ENCODE results near the gene ZMAT3.
"Not testable (repeated sequence)": the region's sequence is repeated elsewhere in the genome, so short reads cannot be mapped to it uniquely, and the experiment has no call there.

Gene ZMAT3

DNA sequence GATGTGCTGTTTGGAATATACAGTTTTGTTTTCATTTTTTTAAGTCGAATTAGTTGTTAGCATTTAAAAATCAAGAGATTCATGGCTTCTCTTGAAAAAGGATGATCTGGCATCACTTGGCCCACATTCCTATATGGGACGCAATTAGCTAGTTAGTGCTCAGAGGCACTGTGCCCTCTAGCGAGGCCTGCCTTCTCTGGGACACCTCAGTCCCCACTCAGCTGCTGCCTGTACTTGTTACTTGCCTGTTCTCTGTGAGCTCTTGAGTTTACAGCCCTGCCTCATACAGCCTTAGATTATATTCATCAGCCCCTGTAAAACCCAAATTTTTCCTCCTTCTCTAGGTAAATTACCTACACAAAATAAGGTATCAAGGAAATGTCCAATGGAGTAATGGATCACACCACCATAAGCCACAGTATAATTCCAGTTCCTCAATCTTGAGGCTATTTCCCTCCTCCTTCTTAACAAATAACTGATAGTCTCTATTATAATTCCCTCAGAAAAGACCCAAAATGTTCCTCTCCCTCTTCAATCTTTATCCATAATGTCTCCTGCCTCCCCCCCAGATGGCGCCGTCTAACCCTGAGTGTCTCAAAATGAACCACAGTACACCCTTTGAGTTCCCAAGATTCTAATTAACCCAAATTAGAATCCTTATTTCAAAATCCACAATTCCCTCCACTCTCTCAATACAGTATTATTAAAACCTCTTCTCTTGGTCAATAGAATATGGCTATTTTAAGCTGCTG is 2.7 kb downstream of the ZMAT3 start:
- peak; percentile 17 for DNase-seq (ENCODE audit: low spot score)

DNA sequence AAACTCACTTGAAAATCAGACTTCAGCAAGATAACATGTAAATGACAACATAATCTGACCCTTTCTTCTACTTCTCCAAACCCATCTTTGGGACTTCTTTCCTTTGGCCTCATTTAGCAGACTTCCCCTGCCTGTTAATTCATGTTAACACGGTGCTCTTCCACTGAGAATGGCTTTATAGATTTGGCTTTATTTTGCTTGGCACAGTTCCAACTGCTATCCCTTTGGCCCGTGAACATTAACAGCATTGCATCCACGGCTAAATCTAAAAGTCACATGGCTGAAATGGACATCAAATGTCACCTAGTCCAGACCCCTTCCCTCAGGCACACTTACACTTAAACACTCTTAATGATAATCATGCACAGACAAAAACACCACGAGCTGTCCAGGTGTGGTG is 3.8 kb downstream of the ZMAT3 start:
- DNase-seq (ENCODE audit: low spot score): no peak

DNA sequence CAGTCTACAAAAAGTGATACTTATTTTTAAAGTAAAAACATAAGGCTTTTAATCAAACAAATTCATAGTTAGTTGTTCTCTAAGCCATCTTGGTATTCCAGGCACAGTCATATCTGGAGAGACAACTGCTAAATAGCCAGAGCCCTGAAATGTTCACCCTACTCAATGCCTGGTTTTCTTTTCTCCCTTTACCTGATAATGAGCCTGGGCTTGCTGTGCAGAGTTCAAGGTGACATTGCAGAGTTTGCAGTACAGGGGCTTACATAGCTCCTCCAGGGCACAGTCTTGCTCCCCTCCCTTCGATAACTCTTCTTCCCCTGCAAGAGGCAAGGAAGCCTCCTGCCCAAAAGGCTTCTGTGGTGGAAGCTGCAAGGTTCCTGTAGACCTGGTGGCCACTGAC is 4.3 kb downstream of the ZMAT3 start:
- DNase-seq (ENCODE audit: low spot score): no peak

DNA sequence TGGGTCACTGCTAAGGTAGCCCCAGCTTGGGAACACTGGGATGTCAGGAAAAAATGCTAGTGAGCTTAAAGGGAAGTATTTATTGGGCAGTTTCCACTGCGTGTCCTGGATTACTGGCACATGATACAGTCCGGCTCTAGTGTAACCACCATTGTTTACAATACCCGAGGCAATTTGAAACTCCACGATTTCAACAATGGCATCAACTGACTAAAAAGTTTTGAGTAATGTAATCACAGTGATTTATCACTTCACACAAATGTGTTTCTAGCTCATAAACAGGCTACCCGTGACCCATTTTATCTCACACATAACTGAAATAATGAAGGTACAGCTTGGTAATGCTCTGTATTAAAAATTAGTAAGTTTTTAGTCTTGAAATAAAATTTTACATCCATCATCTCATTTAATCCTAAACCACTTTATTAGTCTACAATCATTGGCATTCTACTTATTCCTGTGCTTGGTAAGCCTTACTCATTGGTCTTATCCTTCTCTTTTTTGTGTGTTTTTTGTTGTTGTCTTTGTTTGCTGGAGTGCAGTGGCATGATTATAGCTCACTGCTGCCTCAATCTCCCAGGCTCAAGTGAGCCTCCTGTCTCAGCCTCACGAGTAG is 7.6 kb downstream of the ZMAT3 start:
- DNase-seq (ENCODE audit: low spot score): no peak

DNA sequence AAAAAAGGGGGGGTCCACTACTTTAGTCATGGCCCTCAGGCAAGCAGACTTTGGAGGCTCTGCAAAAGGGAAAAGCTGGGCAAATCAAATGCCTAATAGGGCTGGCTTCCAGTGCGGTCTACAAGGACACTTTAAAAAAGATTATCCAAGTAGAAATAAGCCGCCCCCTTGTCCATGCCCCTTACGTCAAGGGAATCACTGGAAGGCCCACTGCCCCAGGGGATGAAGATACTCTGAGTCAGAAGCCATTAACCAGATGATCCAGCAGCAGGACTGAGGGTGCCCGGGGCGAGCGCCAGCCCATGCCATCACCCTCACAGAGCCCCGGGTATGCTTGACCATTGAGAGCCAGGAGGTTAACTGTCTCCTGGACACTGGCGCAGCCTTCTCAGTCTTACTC is 15.3 kb downstream of the ZMAT3 start:
- no peak for DNase-seq (ENCODE audit: low spot score)

DNA sequence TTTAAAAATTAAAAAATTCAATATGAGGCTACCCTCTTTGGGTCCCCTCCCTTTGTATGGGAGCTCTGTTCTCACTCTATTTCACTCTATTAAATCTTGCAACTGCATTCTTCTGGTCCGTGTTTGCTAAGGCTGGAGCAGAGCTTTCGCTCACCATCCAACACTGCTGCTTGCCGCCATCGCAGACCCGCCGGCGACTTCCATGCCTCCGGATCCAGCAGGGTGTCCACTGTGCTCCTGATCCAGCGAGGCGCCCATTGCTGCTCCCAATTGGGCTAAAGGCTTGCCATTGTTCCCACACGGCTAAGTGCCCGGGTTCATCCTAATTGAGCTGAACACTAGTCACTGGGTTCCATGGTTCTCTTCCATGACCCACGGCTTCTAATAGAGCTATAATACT is 17.0 kb downstream of the ZMAT3 start:
- not testable (repeated sequence) for DNase-seq (ENCODE audit: low spot score)

DNA sequence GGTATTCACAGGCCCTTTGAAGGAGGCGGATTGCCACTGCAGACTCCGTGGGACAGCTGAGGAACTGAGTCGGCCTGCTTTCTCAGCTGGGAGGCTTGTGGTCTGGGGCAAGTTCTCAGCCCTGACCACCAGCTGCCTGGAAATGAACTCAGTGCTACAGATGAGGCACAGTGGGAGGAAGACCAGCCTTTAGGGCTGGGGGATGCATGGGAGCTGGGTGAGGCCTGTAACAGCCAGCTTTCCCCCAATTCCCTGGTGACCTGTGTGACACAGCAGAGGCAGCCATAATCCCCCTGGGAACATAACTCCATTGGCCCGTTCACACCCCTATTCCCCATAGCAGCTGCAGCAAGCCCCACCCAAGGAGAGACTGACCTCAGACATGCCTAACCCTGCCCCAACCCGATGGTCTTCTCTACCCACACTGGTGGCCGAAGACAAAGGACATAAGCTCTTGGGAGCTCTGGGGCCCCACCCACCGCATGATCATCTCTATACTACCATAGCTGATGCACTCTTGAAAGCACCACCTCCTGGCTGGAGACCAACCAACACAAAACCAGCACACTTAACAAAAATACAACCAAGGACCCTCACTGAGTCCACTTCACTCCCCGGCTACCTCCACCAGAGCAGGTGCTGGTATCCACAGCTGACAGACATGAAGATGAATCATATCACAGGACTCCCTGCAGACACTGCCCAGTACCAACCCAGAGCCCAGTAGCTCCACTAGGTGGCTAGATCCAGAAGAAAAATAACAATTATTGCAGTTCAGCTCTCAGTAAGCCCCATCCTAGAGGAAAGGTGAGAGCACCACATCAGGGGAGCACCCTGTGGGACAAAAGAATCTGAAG is 24.9 kb downstream of the ZMAT3 start:
- DNase-seq (ENCODE audit: low spot score): no peak

DNA sequence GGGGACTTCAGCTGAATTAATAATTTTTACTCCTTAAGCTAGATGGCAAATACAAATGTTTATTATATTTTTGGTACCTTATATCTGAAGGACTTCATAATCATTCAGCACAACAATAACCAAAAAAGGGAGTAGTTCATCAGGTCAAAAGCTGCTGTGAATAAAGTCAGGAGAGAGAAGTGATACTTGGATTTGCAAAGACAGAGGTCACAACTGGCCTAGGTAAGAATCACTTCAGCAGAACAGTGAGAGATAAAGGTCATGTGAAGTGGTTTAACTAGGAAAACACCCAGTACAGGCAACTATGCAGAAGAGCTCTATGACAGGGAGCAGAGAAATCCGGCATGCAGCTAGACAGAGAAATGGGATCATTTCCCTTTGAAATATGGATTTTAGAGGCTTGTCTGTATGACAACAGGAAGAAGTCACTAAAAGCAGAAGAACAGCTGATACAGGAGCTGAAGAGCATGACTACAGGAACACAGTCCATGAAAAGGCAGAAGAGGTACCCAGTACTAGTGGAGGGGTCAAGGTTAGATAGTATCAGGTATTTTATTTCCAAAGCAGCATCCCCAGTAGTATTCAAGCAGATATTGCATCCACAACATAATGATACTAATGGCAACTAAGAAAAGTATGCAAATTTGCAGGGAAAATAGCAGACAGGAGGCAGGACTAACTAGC is 25.7 kb downstream of the ZMAT3 start:
- no peak for DNase-seq (ENCODE audit: low spot score)

DNA sequence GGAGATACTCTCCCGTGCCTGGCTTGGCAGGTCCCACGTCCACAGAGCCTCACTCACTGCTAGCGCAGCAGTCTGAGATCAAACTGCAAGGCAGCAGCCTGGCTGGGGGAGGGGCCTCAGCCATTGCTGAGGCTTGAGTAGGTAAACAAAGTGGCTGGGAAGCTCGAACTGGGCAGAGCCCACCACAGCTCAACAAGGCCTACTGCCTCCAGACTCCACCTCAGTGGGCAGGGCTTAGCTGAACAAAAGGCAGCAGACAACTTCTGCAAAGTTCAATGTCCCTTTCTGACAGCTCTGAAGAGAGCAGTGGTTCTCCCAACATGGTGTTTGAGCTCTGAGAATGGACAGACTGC is 32.7 kb downstream of the ZMAT3 start:
- not testable (repeated sequence) for DNase-seq (ENCODE audit: low spot score)

DNA sequence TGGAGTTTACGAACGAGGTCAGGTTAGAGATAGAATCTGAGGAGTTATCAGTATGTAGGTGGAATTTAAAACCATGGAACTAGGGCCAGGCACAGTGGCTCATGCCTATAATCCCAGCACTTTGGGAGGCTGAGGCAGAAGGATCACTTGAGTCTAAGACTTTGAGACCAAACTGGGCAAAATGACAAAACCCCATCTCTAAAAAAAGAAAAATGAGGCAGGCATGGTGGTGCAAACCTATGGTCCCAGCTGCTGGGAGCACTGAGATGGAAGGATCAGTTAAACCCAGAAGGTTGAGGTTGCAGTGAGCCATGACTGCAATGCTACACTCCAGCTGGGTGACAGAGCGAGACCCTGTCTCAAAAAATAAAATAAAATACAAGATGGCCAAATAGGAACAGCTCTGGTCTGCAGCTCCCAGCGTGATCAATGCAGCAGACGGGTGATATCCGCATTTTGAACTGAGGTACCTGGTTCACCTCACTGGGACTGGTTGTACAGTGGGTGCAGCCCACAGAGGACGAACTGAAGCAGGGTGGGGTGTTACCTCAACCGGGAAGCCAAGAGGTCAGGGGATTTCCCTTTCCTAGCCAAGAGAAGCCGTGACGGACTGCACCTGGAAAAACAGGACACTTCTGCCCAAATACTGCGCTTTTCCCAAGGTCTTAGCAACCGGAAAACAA is 33.3 kb downstream of the ZMAT3 start:
- no peak for DNase-seq (ENCODE audit: low spot score)

DNA sequence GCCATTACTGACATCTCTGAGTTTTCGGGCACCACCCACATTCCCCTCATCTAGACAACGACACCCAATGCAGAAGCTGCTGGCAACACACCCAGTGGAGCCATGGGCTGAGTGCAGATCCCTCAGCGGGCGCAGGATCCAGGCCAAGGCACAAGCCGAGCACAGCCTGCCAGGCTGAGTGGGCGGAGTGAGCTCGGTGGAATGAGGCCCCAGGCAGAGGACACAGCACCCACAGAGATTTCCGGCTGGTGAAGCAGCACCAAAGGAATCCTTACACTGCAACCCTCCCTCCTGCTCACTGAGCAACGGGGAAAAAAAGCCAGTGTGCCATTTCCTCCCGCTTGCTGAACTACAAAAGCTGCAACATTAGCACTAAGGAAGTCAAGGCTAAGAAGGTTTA is 34.3 kb downstream of the ZMAT3 start:
- DNase-seq (ENCODE audit: low spot score): no peak

DNA sequence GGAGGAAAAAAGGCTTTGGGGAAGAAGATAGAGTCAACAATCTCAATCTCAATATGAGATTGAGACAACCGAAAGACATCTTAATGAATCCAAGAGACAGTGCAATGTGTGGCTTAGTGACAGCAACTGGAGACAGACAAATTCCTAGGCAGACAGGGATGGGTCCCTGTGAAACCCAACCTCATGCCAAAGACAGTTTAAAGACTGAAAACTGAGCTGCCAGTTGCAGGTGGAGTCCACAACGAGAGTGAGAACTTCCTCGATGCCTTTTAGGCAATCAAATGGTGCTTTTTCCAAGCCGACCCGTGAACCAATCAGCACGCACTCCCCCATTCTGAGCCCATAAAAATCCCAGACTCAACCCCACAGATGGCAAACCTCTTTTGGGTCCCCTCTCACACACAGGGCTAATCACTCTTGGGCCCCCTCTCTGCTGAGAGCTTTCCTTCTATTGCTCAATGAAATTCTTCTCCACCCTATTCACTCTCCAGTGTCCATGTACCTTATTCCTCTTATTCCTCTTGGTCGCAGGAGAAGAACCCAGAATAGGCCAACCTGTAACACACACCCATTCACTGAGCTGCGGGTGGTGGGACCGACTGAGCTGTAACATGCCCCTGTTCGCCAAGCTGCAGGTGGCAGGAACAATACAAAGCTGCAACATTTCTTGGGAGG is 34.8 kb downstream of the ZMAT3 start:
- no peak for DNase-seq (ENCODE audit: low spot score)

DNA sequence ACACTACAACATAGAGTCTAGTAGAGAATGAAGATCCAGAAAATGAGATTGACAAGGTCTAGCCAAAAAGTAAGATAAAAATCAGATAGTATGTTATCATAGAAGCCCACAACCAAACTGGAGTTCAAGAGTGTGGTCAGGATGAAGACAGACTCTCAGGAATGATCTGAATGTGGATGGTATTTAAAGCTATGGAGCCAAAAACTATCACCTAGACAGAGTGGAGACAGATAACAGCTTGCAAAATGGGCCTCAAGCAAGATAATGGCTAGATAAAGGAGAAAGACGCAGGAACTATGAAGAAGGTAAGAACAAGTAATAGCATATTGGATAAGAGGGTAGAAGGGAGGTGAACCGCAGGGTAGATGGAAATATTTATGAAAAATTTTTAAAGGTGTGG is 35.4 kb downstream of the ZMAT3 start:
- DNase-seq (ENCODE audit: low spot score): no peak

DNA sequence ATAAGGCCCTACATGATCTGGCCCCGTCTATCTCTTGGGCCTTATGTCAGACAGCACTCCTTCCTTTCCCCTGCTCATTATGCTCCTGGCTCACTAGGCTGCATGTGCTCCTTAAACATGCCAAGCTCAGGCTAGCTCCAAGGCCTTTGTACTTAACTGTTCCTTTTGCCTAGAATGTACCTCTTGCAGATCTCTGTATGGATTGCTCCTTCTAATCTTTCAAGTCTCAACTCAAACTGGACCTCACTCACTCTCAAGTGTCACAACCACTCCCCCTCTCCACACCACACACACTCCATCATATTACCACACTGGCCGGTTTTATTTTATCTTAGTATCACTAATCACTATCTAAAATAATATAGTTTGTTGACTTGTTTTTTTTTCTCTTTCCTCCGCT is 36.4 kb downstream of the ZMAT3 start:
- no peak for DNase-seq (ENCODE audit: low spot score)

DNA sequence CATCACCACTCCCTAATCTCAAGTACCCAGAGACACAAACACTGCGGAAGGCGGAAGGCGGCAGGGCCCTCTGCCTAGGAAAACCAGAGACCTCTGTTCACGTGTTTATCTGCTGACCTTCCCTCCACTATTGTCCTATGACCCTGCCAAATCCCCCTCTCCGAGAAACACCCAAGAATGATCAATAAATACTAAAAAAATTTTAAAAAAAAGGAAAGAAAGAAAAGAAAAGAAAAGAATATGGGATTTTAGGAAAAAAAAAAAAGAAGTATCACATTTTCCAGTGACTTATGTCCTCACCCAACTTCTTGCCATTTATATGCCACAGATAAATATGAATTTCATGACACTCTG is 38.3 kb downstream of the ZMAT3 start:
- not testable (repeated sequence) for DNase-seq (ENCODE audit: low spot score)

DNA sequence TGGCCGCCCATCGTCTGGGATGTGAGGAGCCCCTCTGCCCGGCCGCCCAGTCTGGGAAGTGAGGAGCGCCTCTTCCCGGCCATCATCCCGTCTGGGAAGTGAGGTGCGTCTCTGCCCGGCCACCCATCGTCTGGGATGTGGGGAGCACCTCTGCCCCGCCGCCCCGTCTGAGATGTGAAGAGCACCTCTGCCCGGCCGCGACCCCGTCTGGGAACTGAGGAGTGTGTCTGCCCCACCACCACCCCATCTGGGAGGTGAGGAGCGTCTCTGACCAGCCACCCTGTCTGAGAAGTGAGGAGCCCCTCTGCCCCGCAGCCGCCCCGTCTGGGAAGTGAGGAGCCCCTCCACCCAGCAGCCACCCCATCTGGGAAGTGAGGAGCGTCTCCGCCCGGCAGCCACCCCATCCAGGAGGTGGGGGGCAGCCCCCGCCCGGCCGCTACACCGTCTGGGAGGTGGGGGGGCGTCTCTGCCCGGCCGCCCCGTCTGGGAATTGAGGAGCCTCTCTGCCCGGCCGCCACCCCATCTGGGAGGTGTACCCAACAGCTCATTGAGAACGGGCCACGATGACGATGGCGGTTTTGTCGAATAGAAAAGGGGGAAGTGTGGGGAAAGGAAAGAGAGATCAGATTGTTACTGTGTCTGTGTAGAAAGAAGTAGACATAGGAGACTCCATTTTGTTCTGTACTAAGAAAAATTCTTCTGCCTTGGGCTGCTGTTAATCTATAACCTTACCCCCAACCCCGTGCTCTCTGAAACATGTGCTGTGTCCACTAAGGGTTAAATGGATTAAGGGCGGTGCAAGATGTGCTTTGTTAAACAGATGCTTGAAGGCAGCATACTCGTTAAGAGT is 38.9 kb downstream of the ZMAT3 start:
- DNase-seq (ENCODE audit: low spot score): not testable (repeated sequence)

DNA sequence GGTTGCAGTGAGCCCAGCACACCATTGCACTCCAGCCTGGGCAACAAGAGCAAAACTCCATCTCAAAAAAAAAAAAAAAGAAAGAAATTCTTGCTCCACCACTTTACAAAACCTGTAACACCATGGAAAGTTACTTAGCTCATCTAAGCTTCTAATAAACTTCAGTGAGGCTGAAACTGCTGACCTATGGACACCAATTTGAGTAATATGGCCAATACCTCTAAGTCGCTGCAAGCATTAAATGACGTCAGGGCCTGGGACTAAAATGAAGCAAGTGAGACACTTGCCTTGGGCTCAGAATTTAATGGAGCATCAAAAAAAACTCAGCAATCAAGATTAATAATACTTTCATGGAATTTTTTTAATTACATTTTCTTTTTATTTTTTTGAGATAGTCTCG is 42.5 kb downstream of the ZMAT3 start:
- no peak for DNase-seq (ENCODE audit: low spot score)

DNA sequence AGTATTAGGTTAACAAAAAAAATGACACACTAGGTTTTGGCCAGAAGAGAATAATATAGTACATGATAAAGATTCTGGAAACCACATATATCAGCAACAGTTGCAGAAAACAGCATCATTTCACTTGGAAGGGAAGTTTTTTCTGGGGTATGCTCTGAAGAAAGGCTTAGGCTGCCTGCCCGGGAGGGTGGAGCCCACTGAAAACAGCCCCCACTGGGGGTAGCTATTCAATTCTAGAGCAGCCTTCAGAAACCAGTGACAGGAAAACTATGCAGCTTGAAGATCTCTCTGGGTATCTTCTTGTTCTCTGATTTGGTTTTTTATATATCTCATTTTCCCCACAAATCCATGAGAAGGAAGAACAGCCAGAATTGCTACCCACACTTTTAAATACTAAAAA is 43.2 kb downstream of the ZMAT3 start:
- DNase-seq (ENCODE audit: low spot score): no peak

DNA sequence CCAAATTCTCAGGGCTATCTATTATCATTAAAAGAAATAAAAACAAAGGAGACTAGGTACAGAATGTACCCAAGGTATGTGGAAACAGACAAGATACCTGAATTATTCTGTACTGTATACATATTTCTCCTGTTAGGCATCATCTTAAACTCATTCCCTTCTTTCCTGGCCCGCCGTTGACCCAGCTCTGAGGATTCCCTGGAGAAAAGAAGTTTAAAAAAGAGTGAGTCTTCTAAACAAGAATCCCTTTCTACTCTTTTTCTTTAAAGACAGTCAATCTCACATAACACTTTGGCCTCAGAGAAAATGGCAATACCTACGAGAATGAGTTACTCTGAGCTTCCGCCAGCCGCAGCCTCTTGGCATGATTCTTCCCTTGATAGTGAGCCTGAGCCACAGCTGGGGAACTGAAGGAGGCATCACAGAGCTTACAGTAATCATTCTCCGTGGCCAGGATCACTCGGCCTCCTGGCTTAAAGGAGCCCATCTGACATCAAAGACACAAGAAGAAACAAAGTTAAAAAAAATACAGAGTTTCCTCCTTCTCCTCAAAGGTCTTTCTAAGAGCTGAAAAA is 44.2 kb downstream of the ZMAT3 start:
- no peak for DNase-seq (ENCODE audit: low spot score)

DNA sequence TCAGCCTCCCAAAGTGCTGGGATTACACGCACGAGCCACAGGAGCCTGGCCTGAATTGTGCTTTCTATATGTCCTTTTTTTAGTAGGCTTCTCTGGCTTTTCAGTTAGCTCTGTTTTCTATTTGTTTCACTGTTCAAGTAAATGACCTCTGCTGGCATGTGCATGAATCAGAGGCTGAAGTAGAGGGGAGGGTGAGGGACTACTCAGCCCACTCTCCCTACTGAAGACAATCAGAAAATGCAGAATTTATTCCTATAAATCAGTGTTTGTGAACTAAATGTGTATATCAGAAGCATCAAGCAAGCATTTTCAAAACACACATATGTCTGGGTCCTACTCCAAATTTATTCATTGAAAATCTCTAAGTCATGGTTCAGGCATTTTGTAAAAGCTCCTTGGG is 45.0 kb downstream of the ZMAT3 start:
- DNase-seq (ENCODE audit: low spot score): no peak

All from LoVo (cell line).